Neural crest cell (in vitro differentiated cells): ENCODE measurements around the gene CIITA. TPM values are rescaled to one million over a fixed set of nuclear protein-coding genes. Genes with fewer than 3 reads are reported as not detected.

Experiments
- DNase-seq: peaks from one replicate; pipeline ENCODE4 v3.0.0; 2021; ENCODE audit warnings: low read depth, mixed read lengths, low spot score
- H3K27ac Mint-ChIP-seq: one replicate; pipeline ENCODE4 v1.8.0; 2021; ENCODE audit warnings: mild to moderate bottlenecking, mixed read lengths; ENCODE audit not compliant: unreplicated experiment
- H3K27me3 Mint-ChIP-seq: 2 replicates; pipeline ENCODE4 v1.8.0; 2021; ENCODE audit warnings: low read depth, mild to moderate bottlenecking, mixed read lengths
- H3K36me3 Mint-ChIP-seq: 2 replicates; pipeline ENCODE4 v1.8.0; 2021; ENCODE audit warnings: low read depth, mild to moderate bottlenecking, mixed read lengths
- H3K4me1 Mint-ChIP-seq: 2 replicates; pipeline ENCODE4 v1.8.0; 2021; ENCODE audit warnings: mixed read lengths
- H3K4me3 Mint-ChIP-seq: one replicate; pipeline ENCODE4 v1.8.0; 2021; ENCODE audit warnings: mild to moderate bottlenecking, mixed read lengths
- H3K9me3 Mint-ChIP-seq: 2 replicates; pipeline ENCODE4 v1.8.0; 2021; ENCODE audit warnings: mixed read lengths
- CTCF ChIP-seq: fragments of 200-600 bp; sonication (generic); conservative IDR thresholded peaks from 2 replicates; pipeline ENCODE4 v1.5.0; 2021; ENCODE audit warnings: antibody characterized with exemption, mild to moderate bottlenecking
- total RNA-seq: library from RNA; stranded (reverse); gene quantifications from 2 replicates; pipeline ENCODE4 v1.2.1, GENCODE V29; 2021

The CIITA gene
- total RNA-seq, 1 donor from 2014 or later: not detected

- Mint-ChIP-seq H3K4me1 (no peaks in the 10 kb centered on the region), H3K36me3 (no peaks in the 10 kb centered on the region), H3K27me3 (peaks cover 53% of the 10 kb centered on the region), H3K4me3 (no peak overlapping the region), H3K9me3 (no peaks in the 10 kb centered on the region), H3K27ac (no peak overlapping the region)
- no peak for DNase-seq
- no peak for TF ChIP-seq CTCF
These were observed 19.2 kb downstream of the CIITA start for GRCh38 chr16:10896165-10896564.

- no peak for DNase-seq
- Mint-ChIP-seq H3K27me3 (peaks cover 53% of the 10 kb centered on the region), H3K4me3 (no peak overlapping the region), H3K9me3 (no peaks in the 10 kb centered on the region), H3K27ac (no peak overlapping the region), H3K36me3 (no peaks in the 10 kb centered on the region), H3K4me1 (no peaks in the 10 kb centered on the region)
- TF ChIP-seq CTCF: no peak
These were observed 19.7 kb downstream of the CIITA start for GRCh38 chr16:10896723-10897122.

DNA sequence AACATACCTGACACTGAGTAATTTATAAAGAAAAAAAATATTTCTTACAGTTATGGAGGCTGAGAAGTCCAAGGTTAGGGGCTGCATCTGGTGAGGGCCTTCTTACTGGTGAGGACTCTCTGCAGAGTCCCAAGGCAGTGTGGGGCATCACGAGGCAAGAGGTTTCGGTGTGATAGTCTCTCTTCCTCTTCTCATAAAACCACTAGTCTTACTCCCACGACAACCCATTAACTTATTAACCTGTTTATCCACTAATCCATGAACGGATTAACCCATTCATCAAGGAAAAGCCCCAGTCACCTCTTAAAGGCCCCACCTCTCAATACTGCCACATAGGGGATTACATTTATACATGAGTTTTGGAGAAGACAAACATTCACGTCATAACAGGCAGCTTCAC, 20.1 kb downstream of the CIITA start:
- Mint-ChIP-seq H3K9me3 (no peaks in the 10 kb centered on the region), H3K4me1 (no peaks in the 10 kb centered on the region), H3K4me3 (no peak overlapping the region), H3K36me3 (no peaks in the 10 kb centered on the region), H3K27ac (no peak overlapping the region), H3K27me3 (peaks cover 53% of the 10 kb centered on the region)
- TF ChIP-seq CTCF: no peak
- no peak for DNase-seq

- no peak for DNase-seq
- H3K4me3 Mint-ChIP-seq: no peak overlapping the region
- no peak overlapping the region for H3K27ac Mint-ChIP-seq
- H3K27me3 Mint-ChIP-seq: peaks cover 11% of the 10 kb centered on the region
- H3K9me3 Mint-ChIP-seq: no peaks in the 10 kb centered on the region
- TF ChIP-seq CTCF: no peak
- no peaks in the 10 kb centered on the region for H3K36me3 Mint-ChIP-seq
- H3K4me1 Mint-ChIP-seq: no peaks in the 10 kb centered on the region
These were observed 26.0 kb downstream of the CIITA start for GRCh38 chr16:10902999-10903398.

DNA sequence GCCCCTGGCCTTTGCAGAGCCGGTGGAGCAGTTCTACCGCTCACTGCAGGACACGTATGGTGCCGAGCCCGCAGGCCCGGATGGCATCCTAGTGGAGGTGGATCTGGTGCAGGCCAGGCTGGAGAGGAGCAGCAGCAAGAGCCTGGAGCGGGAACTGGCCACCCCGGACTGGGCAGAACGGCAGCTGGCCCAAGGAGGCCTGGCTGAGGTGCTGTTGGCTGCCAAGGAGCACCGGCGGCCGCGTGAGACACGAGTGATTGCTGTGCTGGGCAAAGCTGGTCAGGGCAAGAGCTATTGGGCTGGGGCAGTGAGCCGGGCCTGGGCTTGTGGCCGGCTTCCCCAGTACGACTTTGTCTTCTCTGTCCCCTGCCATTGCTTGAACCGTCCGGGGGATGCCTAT, 29.5 kb downstream of the CIITA start:
- H3K36me3 Mint-ChIP-seq: no peaks in the 10 kb centered on the region
- TF ChIP-seq CTCF: no peak
- H3K4me3 Mint-ChIP-seq: no peak overlapping the region
- DNase-seq: no peak
- peaks cover 3% of the 10 kb centered on the region for H3K27me3 Mint-ChIP-seq
- no peaks in the 10 kb centered on the region for H3K9me3 Mint-ChIP-seq
- no peak overlapping the region for H3K27ac Mint-ChIP-seq
- H3K4me1 Mint-ChIP-seq: no peaks in the 10 kb centered on the region
